AG08396 (cell line): ENCODE data around the gene RHO.

Experiments
- DNase-seq: peaks from one replicate; pipeline ENCODE4 v3.0.0; 2012; ENCODE audit warnings: low spot score, mixed read lengths

Gene RHO

GRCh38 chr3:129520960-129521359, 7.5 kb upstream of the RHO start:
- no peak for DNase-seq

GRCh38 chr3:129521611-129522010, 6.8 kb upstream of the RHO start:
- DNase-seq = no peak

- no peak for DNase-seq
Observed at GRCh38 chr3:129522953-129523352, 5.5 kb upstream of the RHO start.

GRCh38 chr3:129524081-129524480, 4.4 kb upstream of the RHO start:
- no peak for DNase-seq

GRCh38 chr3:129525341-129525968, 3.0 kb upstream of the RHO start:
- peak; percentile 65 for DNase-seq

DNA sequence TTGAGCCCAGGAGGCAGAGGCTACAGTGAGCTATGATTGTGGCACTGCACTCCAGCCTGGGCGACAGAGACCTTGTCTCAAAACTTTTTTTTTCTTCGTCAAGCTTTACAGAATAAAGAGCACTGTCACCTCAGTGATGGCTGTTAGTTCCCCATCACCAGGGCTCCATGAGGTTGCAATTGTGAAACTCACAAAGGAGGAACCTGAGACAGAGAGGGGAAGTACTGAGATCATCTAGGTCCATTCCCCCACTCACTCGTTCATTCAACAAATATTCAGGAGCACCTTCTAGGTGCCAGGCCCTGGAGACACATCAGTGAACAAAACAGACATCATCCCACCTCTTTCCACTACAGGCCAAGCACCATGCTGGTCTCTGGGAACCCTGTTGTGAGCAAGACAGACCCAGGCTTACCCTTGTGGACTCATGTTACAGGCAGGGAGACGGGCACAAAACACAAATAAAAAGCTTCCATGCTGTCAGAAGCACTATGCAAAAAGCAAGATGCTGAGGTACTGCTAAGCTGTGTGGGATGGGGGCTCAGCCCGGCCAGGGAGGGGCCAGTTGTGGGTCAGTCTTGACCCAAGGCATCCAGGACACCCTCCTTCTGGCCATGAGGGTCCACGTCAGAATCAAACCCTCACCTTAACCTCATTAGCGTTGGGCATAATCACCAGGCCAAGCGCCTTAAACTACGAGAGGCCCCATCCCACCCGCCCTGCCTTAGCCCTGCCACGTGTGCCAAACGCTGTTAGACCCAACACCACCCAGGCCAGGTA, 2.1 kb upstream of the RHO start:
- no peak for DNase-seq

- no peak for DNase-seq
Observed at GRCh38 chr3:129527262-129527661, 1.2 kb upstream of the RHO start.

DNA sequence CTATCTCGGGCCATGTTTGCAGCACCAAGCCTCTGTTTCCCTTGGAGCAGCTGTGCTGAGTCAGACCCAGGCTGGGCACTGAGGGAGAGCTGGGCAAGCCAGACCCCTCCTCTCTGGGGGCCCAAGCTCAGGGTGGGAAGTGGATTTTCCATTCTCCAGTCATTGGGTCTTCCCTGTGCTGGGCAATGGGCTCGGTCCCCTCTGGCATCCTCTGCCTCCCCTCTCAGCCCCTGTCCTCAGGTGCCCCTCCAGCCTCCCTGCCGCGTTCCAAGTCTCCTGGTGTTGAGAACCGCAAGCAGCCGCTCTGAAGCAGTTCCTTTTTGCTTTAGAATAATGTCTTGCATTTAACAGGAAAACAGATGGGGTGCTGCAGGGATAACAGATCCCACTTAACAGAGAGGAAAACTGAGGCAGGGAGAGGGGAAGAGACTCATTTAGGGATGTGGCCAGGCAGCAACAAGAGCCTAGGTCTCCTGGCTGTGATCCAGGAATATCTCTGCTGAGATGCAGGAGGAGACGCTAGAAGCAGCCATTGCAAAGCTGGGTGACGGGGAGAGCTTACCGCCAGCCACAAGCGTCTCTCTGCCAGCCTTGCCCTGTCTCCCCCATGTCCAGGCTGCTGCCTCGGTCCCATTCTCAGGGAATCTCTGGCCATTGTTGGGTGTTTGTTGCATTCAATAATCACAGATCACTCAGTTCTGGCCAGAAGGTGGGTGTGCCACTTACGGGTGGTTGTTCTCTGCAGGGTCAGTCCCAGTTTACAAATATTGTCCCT, 1.2 kb downstream of the RHO start:
- no peak for DNase-seq

- DNase-seq = peak; percentile 70
Observed at GRCh38 chr3:129530251-129530791, 1.9 kb downstream of the RHO start.

GRCh38 chr3:129530821-129531220, 2.4 kb downstream of the RHO start:
- DNase-seq = no peak

DNA sequence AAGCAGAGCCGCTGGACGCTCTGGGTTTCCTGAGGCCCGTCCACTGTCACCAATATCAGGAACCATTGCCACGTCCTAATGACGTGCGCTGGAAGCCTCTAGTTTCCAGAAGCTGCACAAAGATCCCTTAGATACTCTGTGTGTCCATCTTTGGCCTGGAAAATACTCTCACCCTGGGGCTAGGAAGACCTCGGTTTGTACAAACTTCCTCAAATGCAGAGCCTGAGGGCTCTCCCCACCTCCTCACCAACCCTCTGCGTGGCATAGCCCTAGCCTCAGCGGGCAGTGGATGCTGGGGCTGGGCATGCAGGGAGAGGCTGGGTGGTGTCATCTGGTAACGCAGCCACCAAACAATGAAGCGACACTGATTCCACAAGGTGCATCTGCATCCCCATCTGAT, 3.3 kb downstream of the RHO start:
- DNase-seq = no peak

DNA sequence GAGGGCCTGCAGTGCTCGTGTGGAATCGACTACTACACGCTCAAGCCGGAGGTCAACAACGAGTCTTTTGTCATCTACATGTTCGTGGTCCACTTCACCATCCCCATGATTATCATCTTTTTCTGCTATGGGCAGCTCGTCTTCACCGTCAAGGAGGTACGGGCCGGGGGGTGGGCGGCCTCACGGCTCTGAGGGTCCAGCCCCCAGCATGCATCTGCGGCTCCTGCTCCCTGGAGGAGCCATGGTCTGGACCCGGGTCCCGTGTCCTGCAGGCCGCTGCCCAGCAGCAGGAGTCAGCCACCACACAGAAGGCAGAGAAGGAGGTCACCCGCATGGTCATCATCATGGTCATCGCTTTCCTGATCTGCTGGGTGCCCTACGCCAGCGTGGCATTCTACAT, 3.8 kb downstream of the RHO start:
- no peak for DNase-seq

DNA sequence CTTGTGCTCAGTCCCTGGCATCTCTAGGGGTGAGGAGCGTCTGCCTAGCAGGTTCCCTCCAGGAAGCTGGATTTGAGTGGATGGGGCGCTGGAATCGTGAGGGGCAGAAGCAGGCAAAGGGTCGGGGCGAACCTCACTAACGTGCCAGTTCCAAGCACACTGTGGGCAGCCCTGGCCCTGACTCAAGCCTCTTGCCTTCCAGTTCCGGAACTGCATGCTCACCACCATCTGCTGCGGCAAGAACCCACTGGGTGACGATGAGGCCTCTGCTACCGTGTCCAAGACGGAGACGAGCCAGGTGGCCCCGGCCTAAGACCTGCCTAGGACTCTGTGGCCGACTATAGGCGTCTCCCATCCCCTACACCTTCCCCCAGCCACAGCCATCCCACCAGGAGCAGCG, 5.0 kb downstream of the RHO start:
- DNase-seq = no peak

- no peak for DNase-seq
Observed at GRCh38 chr3:129534428-129535027, 6.1 kb downstream of the RHO start.

GRCh38 chr3:129535075-129535474, 6.6 kb downstream of the RHO start:
- no peak for DNase-seq

GRCh38 chr3:129536374-129536667, 7.9 kb downstream of the RHO start:
- DNase-seq = no peak

- no peak for DNase-seq
Observed at GRCh38 chr3:129536804-129537203, 8.4 kb downstream of the RHO start.

DNA sequence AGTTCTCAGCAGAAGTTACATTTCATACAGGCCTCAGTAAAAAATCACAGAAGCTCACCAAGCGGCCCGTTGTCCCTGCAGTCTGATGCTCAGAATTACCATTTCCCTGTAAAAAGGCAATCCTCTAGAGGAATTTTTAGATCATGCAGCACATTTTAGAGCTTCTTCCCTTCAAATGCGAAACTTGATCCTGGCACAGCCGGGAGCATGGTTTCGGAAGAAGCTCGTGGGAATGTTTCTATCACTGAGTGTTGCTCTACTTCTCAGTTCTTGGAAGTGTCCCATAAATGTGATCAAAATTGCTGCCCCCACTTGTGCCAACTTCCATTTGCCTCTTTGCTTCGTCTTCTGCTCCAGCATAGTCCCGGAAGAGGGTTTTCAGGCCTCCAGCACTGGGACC, 10.8 kb downstream of the RHO start:
- DNase-seq = no peak

DNA sequence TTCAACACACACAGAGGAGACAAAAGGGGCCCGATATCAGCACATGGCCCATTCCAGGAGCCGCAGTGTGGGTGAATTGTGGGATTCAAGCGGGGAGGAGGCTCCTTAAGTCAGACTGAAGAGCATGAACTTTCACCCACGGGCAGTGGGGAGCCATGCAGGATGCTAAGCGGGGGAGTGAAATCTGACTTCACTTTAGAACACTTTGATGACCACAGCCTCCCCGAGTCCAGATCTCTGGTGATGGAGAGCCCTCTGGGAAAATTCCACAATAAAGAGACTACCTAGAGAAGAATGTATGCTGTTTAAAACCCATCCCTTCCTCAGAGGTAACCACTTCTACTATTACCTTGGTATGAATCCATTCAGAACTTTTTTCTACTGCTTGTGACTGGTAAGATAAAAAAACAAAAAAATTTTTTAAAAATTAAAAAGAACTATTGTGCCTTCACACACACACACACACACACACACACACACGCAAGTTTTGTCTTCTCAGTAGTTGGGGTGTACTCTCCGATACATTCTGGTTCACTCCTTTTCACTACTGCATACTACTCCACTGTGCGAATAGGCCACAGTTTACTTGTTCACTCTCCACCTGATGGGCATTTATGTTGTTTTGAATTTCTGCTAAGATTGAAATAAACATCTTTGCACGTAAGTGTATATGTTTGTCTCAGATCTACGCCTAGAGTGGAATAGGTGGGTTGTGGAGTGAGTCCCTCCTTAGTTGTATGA, 12.5 kb downstream of the RHO start:
- DNase-seq = no peak

DNA sequence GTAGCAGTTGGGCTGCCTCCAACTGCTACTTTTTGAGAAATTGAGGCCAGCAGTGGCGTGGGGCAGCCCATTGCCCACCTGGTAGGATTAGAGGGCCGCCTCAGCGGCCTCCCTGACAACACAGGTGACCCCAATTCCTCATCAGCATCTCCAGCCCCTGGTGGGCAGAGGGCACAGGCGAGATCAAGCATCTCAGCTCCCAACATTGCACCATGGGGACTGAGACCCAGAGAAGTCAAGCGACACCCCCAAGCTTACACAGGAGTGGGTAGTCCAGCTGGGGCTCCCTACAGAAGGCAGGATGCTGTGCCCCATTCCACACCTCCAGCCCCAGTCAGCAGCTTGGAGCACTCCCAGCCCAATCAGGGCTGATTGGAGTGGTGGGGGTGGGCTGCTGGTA, 14.3 kb downstream of the RHO start:
- DNase-seq = no peak

DNA sequence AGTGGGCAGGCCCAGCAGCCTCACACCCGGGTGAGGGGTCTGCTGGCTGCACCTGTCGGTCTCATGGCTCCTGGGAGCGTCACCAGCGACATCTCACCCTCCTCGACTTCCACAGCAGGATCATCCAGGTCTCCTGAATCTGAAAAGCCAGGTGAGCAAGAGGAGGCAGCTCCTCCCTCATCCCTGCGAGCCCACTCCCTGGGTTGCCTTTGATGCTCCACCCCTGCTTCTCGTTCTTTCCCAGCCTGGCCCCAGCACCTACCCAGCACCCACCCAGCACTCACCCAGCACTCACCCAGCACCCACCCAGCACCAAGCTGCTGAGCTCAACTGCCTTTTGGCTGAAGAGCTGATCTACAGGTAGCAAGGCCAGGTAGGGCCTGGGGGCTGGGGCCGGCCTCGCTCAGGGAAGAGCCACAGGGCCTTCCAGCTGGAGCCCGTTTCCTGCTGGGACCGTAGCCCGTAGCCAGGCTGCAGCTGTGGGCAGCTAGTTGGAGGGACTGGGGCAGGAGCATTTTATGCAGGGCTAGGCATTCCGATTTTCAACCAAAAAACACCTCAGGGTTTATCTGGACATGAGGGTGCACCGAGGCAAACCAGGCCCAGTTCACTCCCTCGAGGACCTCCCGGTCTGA, 14.8 kb downstream of the RHO start, which contains the start of gene H1-8:
Gene H1-8 (plus strand): TSS at position 20 of the 635 bp plus-strand sequence. CDS start 44 bp downstream, at position 64.
- DNase-seq = no peak
